Right ventricle myocardium superior (tissue), 1 donor: Measurements from ENCODE around the gene PBOV1. TPM values are rescaled to one million over a fixed set of nuclear protein-coding genes. Genes with fewer than 3 reads are reported as not detected.

Experiments
- ATAC-seq: fragments of 200-7000 bp; cut with Tn5 transposase; one replicate; pipeline ENCODE4 v1.9.1; 2020; ENCODE audit warnings: mild to moderate bottlenecking; ENCODE audit not compliant: poor library complexity
- DNase-seq: peaks from one replicate; pipeline ENCODE4 v3.0.0-alpha.2; 2020
- intact Hi-C: fragments of 100-400 bp; cut with DNase I; formaldehyde crosslinking; loops from one replicate; pipeline ENCODE4 v1.11.2; 2022
- total RNA-seq: library from RNA; stranded (reverse); fragmentation: NEBNext Ultra II Directional; extraction: Animal tissue kit (Norgen Biotek cat#: 25700); gene quantifications from one replicate; pipeline ENCODE4 v1.2.1, GENCODE V29; 2021
- donor health status: DM: no; HTN: yes; CAD: no; lungs with severe emphysema.

Gene PBOV1
- total RNA-seq, 1 donor from 2014 or later = not detected

DNA sequence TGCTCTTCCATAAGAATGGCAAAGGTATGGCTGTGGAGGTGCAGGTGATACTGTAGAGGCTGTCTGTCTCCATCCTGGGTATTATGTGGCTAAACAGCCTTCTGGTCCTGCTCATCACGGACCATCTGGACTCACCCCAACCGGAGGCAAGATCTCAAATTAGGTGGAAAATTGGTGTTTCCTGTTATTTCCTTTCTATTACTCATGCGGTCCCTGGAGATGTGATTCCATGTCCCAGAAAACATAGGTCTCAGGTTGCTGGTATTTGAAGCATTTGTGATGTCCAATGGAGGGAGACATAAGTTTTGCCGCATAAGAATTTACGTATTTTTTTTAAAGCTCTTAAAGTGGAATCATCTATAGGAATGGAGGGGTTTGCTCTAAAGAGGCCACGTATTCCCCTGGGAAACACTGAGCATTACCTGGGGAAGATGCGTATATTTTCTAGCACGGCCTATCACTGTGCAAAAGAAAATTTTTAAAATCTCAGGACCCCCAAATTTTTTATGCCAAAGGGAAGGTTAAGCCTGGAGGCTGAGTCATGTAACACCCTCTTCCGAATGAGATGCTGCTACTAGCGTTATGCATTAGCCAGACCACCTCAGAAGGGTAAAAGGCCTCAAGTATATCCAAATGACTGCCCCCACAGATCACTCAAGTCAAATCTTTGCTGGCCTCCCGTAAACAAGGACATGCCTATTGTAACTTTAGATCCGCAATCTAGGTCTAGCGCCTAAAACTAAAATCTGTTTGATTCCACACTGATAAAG, 22.4 kb upstream of the PBOV1 start:
- intact Hi-C loops = no loop called here
- no peak for ATAC-seq
- no peak for DNase-seq

- intact Hi-C loops = no loop called here
- no peak for DNase-seq
- ATAC-seq = no peak
Observed at GRCh38 chr6:138239774-138240173, 21.5 kb upstream of the PBOV1 start.

DNA sequence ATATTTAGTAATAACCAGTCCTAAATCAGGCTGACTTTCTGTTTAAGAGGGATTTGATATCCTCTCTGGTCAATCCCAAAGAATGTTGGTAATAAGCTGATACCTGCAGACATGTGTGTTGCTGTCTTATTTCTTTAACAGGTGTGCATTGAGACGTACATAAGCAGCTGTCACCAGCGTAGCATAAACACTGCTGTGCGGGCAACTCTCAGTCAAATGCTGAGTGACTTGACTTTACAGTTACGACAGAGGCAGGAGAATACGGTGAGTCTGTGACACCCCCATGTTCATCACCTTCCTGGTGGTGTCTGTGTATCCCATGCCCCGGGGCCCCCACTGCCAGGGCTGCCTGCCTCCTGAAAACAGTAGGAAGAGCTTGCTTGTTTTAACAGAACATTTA, 20.1 kb upstream of the PBOV1 start:
- intact Hi-C loops = no loop called here
- DNase-seq (no peak), ATAC-seq (no peak)

GRCh38 chr6:138237463-138237862, 19.2 kb upstream of the PBOV1 start:
- ATAC-seq (no peak), DNase-seq (no peak)
- intact Hi-C loops = no loop called here

GRCh38 chr6:138235693-138236092, 17.4 kb upstream of the PBOV1 start:
- DNase-seq (no peak), ATAC-seq (no peak)
- intact Hi-C loops = no loop called here

DNA sequence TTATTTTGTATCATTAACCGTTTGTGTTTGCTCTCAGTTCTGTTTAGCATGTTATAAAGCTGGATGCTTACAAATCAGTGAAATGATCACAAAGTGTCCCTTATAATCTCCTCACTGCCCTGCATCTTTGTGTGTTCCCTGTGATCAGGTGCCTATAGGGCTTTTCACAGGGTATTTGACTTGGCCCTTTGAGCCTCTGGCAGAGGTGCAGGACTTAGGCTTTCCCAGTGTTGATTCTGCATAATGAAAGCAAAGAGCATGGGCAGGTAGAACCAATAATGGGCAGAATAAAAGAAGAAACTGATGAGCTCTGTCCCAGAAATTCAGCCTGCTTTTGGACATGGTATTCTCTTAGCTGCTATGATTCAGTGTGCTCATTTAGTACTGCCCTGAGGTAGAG, 16.9 kb upstream of the PBOV1 start:
- no peak for ATAC-seq
- intact Hi-C loops = no loop called here
- DNase-seq = no peak

- intact Hi-C loops = no loop called here
- ATAC-seq (no peak), DNase-seq (no peak)
Observed at GRCh38 chr6:138234363-138234762, 16.1 kb upstream of the PBOV1 start.

DNA sequence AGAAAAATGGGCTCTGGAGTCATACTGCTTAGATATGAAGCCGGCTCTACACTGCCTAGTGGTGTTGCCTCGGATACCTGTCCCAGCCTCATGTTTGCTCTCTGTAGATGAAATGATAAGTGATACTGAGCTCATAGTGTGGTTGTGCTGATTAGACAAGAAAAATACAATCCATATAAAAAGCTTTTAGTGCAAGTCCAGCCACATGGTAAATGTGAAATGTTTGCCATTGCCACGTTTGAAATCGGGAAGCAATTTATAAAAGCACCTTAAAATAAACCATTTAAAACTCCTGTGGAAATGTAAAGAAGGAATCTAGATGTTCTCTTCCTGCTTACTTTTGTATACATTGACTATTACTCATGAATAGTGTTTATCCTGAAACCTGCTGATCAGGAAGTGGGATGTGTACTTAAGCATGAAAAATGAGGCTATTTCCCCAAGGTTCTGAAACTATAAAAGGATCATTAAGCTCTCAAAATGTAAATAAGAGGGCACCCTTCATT, 13.1 kb upstream of the PBOV1 start:
- ATAC-seq = no peak
- intact Hi-C loops = no loop called here
- no peak for DNase-seq

GRCh38 chr6:138230759-138231380, 12.6 kb upstream of the PBOV1 start:
- intact Hi-C loops = no loop called here
- ATAC-seq (no peak), DNase-seq (no peak)

GRCh38 chr6:138230221-138230620, 11.9 kb upstream of the PBOV1 start:
- no peak for ATAC-seq
- intact Hi-C loops = no loop called here
- no peak for DNase-seq

- ATAC-seq = no peak
- DNase-seq = no peak
- intact Hi-C loops = no loop called here
Observed at GRCh38 chr6:138229663-138230179, 11.4 kb upstream of the PBOV1 start.

- intact Hi-C loops = no loop called here
- DNase-seq (no peak), ATAC-seq (no peak)
Observed at GRCh38 chr6:138229072-138229471, 10.8 kb upstream of the PBOV1 start.

DNA sequence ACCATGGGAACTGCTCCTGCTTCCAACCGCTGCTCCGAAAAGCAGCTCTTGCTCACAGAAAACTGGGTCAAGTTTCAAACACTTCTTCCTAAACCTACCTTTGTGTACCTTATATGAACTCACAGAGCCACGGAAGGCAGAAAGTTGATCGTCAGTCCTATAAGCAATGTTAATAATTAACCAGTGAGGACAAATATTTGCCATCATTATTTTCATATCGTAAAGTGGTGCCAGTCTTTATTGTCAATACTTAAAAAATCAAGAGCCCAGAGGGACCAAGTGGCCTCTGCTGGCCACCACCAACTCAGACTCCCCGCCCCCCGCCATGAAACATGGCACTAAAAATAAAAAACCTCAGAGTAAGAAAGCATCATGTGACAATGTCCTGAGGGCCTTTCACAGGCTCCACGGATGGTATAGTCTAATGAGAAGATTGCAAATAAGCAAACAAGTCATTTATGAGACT, 9.1 kb upstream of the PBOV1 start:
- no peak for ATAC-seq
- intact Hi-C loops = no loop called here
- no peak for DNase-seq

DNA sequence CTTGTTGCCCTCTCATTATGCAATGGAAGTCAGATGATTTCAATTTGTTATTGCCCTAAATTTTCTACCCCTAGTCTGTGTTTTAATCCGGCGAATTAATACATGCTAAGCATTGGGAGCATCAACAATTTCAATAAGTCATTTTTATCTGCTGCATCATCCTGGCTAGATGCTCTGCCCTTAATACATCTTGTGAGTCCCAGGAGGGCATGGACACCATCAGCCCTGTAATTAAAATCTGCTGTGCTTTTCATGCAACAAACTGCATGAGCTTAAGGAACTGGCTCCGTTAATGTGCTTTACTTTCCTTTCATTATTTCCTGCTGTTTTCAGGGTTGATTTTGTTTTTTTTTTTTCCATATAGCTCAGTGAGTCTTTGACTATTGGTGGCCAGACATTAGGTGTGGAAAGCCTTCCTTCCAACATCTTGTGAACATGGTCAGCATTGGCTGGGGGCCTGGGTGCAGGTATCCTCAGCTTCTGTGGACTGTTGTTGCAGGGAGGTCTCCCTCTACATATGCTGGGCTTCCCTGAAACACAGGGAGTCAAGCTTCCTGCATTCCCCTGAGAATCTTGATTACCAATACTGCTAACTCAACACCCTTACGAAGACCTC, 8.5 kb upstream of the PBOV1 start:
- ATAC-seq = no peak
- intact Hi-C loops = no loop called here
- DNase-seq = no peak

DNA sequence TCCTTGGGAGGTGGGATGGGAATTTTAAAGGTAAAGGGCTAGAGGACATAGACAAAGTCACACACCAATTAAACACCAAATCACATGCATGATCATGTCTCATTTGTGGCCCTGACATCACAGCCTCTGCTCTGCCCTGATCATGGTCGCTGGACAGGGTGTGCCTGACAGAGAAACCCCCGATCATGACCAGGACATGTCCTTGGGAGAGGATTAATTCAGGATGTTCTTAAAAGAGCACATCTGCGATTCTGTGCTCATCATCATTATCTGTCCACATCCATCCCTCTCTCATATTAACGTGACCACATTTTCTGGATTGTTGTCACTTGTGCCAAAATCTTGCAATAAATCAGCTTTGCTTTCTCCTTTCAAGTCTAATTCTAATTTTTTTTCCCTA, 7.7 kb upstream of the PBOV1 start:
- ATAC-seq (no peak), DNase-seq (no peak)
- intact Hi-C loops = no loop called here

GRCh38 chr6:138222901-138223546, 4.7 kb upstream of the PBOV1 start:
- DNase-seq (no peak), ATAC-seq (no peak)
- intact Hi-C loops = no loop called here

DNA sequence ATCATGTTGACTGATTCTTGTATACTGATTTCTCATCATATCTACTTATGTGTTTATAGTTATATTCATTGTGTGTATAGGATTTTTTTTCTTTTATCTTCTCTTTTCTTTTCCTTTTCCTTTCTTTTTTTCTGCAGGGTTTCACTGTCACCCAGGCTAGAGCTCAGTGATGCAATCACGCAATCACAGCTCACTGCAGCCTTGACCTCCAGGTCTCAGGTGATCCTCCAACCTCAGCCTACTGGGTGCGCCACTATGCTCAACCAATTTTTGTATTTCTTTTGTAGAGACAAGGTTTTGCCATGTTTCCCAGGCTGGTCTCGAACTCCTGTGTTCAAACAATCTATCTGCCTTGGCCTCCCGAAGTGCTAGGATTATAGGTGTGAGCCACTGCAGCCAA, 1.6 kb upstream of the PBOV1 start:
- no peak for ATAC-seq
- DNase-seq = no peak
- intact Hi-C loops = no loop called here

DNA sequence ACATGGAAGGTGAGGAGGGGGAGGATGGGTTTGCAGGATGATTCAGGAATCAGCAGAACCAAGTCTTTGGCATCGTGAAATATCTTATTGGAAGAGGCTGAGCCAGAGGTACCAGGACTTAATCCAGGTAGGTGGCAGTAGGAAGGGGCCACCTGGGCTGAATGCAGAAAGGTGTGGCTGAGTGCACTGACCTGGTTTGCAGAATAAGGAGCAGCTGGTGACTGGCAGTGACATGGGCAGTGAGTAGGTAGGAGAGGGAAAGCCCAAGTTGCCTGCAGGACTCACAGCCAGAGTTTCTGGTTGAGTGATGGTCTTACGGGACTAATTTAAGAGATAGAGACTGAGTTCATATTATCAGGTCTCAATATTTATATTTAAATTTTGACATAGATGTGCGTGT, 1.1 kb upstream of the PBOV1 start:
- DNase-seq = no peak
- no peak for ATAC-seq
- intact Hi-C loops = no loop called here

- ATAC-seq = no peak
- no peak for DNase-seq
- intact Hi-C loops = no loop called here
Observed at GRCh38 chr6:138215093-138215782, 3.1 kb downstream of the PBOV1 start.
